Trophoblast cell (in vitro differentiated cells and primary cell): Measurements from ENCODE around the gene OR5T2.

Source experiments
- DNase-seq, 2 donors: peaks; one replicate each; pipeline ENCODE4 v3.0.0-alpha.2; 2016
- H2AFZ ChIP-seq: 2 replicates; pipeline ENCODE4 v1.6.1; 2013; ENCODE audit warnings: low read length, moderate library complexity, mild to moderate bottlenecking; ENCODE audit not compliant: insufficient read depth, poor library complexity
- H2AK5ac ChIP-seq: 2 replicates; pipeline ENCODE4 v1.6.1; 2013; ENCODE audit warnings: mild to moderate bottlenecking, low read length
- H2BK120ac ChIP-seq: 2 replicates; pipeline ENCODE4 v1.6.1; 2013; ENCODE audit warnings: low read length, mild to moderate bottlenecking, moderate library complexity; ENCODE audit not compliant: insufficient read depth, poor library complexity
- H2BK12ac ChIP-seq: 2 replicates; pipeline ENCODE4 v1.6.1; 2013; ENCODE audit warnings: mild to moderate bottlenecking, low read length, moderate library complexity
- H2BK5ac ChIP-seq: 2 replicates; pipeline ENCODE4 v1.6.1; 2013; ENCODE audit warnings: low read length, low read depth, moderate library complexity, mild to moderate bottlenecking; ENCODE audit not compliant: poor library complexity
- H3K14ac ChIP-seq: 2 replicates; pipeline ENCODE4 v1.6.1; 2013; ENCODE audit warnings: mild to moderate bottlenecking, low read length
- H3K18ac ChIP-seq: 2 replicates; pipeline ENCODE4 v1.6.1; 2013; ENCODE audit warnings: mild to moderate bottlenecking, low read length
- H3K23ac ChIP-seq: 2 replicates; pipeline ENCODE4 v1.6.1; 2013; ENCODE audit warnings: low read length
- H3K27ac ChIP-seq: 2 replicates; pipeline ENCODE4 v1.5.1; 2013; ENCODE audit warnings: low read depth, mild to moderate bottlenecking, inconsistent platforms, low read length, moderate library complexity
- H3K27me3 ChIP-seq: 2 replicates; pipeline ENCODE4 v1.6.1; 2013; ENCODE audit warnings: inconsistent platforms, mild to moderate bottlenecking, low read length, moderate library complexity; ENCODE audit not compliant: insufficient read depth
- H3K36me3 ChIP-seq, 2 experiments: 1 replicate in 1 of 2; 2 replicates in 1 of 2; pipeline ENCODE4 v1.6.1; 2013; ENCODE audit warnings: low read length in 2 of 2, mild to moderate bottlenecking in 2 of 2, moderate library complexity in 1 of 2; ENCODE audit not compliant: insufficient read depth in 2 of 2, control insufficient read depth in 1 of 2
- H3K4ac ChIP-seq: 2 replicates; pipeline ENCODE4 v1.6.1; 2013; ENCODE audit warnings: low read depth, mild to moderate bottlenecking, low read length, moderate library complexity
- H3K4me1 ChIP-seq, 2 experiments: 1 replicate in 1 of 2; 2 replicates in 1 of 2; pipeline ENCODE4 v1.6.1; 2013; ENCODE audit warnings: low read length in 2 of 2, mild to moderate bottlenecking in 2 of 2, moderate library complexity in 1 of 2; ENCODE audit not compliant: insufficient read depth in 2 of 2, control insufficient read depth in 1 of 2
- H3K4me2 ChIP-seq: 2 replicates; pipeline ENCODE4 v1.6.1; 2013; ENCODE audit warnings: inconsistent platforms, mild to moderate bottlenecking, low read length, moderate library complexity
- H3K4me3 ChIP-seq: 2 replicates; pipeline ENCODE4 v1.5.1; 2013; ENCODE audit warnings: mild to moderate bottlenecking, low read depth, low read length, inconsistent platforms
- H3K79me1 ChIP-seq: one replicate; pipeline ENCODE4 v1.6.1; 2013; ENCODE audit warnings: low read length
- H3K79me2 ChIP-seq: 2 replicates; pipeline ENCODE4 v1.6.1; 2013; ENCODE audit warnings: low read length, mild to moderate bottlenecking; ENCODE audit not compliant: control insufficient read depth, insufficient read depth, poor library complexity
- H3K9ac ChIP-seq: 2 replicates; pipeline ENCODE4 v1.6.1; 2013; ENCODE audit warnings: mild to moderate bottlenecking, low read length
- H3K9me3 ChIP-seq: 2 replicates; pipeline ENCODE4 v1.6.1; 2013; ENCODE audit warnings: low read depth, mild to moderate bottlenecking, control low read depth, inconsistent platforms, low read length; ENCODE audit not compliant: insufficient read depth
- H4K12ac ChIP-seq: 2 replicates; pipeline ENCODE4 v1.6.1; 2013; ENCODE audit warnings: low read depth, mild to moderate bottlenecking, low read length, moderate library complexity
- H4K8ac ChIP-seq: 2 replicates; pipeline ENCODE4 v1.6.1; 2013; ENCODE audit warnings: low read depth, mild to moderate bottlenecking, low read length, moderate library complexity
- H4K91ac ChIP-seq: one replicate; pipeline ENCODE4 v1.6.1; 2013; ENCODE audit warnings: low read depth, mild to moderate bottlenecking, low read length, moderate library complexity
- WGBS: extraction: QIAGEN DNeasy Blood & Tissue Kit; methylation state at CpG from one replicate; pipeline ENCODE4 v1.1.7; 2013; ENCODE audit warnings: missing lambda C conversion rate; ENCODE audit not compliant: insufficient read length, insufficient coverage; ENCODE audit errors: extremely low coverage; 5-methylcytosine and 5-hydroxymethylcytosine counted together

The OR5T2 gene

DNA sequence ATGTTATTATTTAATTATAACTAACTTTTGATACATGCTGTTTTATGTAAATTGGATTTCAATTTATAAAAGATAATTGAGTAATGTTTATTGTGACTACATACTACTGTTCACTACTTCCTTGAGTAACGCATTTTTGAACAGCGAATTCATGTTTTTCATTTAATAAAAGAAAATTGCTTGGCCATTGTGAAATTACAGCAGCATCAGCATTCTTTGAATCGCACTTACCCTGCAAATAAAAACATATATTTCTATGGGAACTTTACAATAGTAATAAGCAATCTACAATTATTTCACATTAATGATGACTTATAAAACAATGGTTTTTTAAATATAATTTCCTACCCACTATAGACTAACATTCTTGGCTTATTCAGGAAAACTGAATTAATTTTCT is 37.4 kb downstream of the OR5T2 start:
- Histone ChIP-seq H2BK120ac (no peak overlapping the region), H2BK5ac (no peak overlapping the region), H2BK12ac (no peak overlapping the region), H3K9ac (no peak overlapping the region), H2AFZ (no peak overlapping the region), H3K14ac (no peak overlapping the region), H3K27ac (no peak overlapping the region), H3K36me3 (no peaks in the 10 kb centered on the region), H3K23ac (no peak overlapping the region), H2AK5ac (no peak overlapping the region), H4K8ac (no peak overlapping the region), H3K27me3 (no peaks in the 10 kb centered on the region), H3K4ac (no peak overlapping the region), H3K79me2 (no peaks in the 10 kb centered on the region), H3K4me1 (no peaks in the 10 kb centered on the region), H3K4me2 (no peak overlapping the region), H4K12ac (no peak overlapping the region), H4K91ac (no peak overlapping the region), H3K9me3 (no peaks in the 10 kb centered on the region), H3K79me1 (no peaks in the 10 kb centered on the region), H3K18ac (no peak overlapping the region), H3K4me3 (no peak overlapping the region)
- WGBS = no CpG with 5 or more reads among the region's 3 CpGs
- no peak for DNase-seq

DNA sequence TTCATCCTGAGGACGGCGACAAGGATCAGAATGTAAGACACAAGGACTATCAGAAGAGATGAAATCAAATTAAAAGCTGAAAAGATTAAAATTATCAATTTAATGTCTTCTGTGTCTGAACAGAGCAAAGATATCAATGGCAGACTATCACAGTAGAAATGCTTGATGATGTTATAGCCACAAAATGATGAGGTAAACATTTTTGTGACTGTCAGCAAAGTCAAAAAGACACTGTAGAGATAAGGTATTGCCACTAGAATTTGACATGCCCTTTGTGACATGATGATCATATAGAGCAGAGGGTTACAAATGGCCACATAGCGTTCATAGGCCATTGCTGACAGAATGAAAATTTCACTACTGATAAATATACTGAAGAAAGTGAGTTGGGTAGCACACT is 45.5 kb downstream of the OR5T2 start:
- Histone ChIP-seq H3K4ac (no peak overlapping the region), H3K18ac (no peak overlapping the region), H2BK5ac (no peak overlapping the region), H3K9ac (no peak overlapping the region), H3K9me3 (no peaks in the 10 kb centered on the region), H3K4me3 (no peak overlapping the region), H3K23ac (no peak overlapping the region), H2BK120ac (no peak overlapping the region), H4K8ac (no peak overlapping the region), H3K79me2 (no peaks in the 10 kb centered on the region), H3K27me3 (no peaks in the 10 kb centered on the region), H3K27ac (no peak overlapping the region), H4K12ac (no peak overlapping the region), H2AK5ac (no peak overlapping the region), H3K14ac (no peak overlapping the region), H2BK12ac (no peak overlapping the region), H3K79me1 (no peaks in the 10 kb centered on the region), H2AFZ (no peak overlapping the region), H3K36me3 (no peaks in the 10 kb centered on the region), H4K91ac (no peak overlapping the region), H3K4me2 (no peak overlapping the region), H3K4me1 (no peaks in the 10 kb centered on the region)
- no peak for DNase-seq
- WGBS = no CpG with 5 or more reads among the region's 3 CpGs

DNA sequence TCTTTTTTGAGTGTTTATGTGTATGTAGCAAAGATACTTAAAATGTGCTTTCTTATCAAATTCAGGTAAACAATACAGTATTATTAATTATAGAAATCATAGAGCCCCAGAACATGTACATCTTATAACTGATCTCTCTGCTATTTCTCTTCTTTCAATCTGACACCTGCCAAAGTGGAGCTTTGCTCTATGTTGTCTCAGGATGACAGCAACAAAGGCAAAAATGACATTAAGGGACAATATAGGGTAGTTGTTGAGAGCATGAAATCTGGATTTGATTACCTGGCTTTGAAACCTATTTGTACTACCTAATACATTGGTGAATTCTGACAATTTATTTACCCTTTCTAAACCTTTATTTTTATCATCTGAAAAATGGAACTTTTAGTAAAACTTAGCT is 50.6 kb downstream of the OR5T2 start:
- H3K27ac ChIP-seq = no peak overlapping the region
- no peaks in the 10 kb centered on the region for H3K27me3 ChIP-seq
- no peak for DNase-seq
- no peaks in the 10 kb centered on the region for H3K36me3 ChIP-seq
- H3K79me2 ChIP-seq = no peaks in the 10 kb centered on the region
- no peaks in the 10 kb centered on the region for H3K79me1 ChIP-seq
- H2AK5ac ChIP-seq = no peak overlapping the region
- no peak overlapping the region for H4K8ac ChIP-seq
- H2BK120ac ChIP-seq = no peak overlapping the region
- H4K91ac ChIP-seq = no peak overlapping the region
- H3K9ac ChIP-seq = no peak overlapping the region
- H3K14ac ChIP-seq = no peak overlapping the region
- no peaks in the 10 kb centered on the region for H3K9me3 ChIP-seq
- no peak overlapping the region for H4K12ac ChIP-seq
- no peak overlapping the region for H2AFZ ChIP-seq
- no peak overlapping the region for H3K18ac ChIP-seq
- H3K4me3 ChIP-seq = no peak overlapping the region
- no peak overlapping the region for H3K4ac ChIP-seq
- H2BK12ac ChIP-seq = no peak overlapping the region
- no peak overlapping the region for H2BK5ac ChIP-seq
- no peaks in the 10 kb centered on the region for H3K4me1 ChIP-seq
- no peak overlapping the region for H3K4me2 ChIP-seq
- no peak overlapping the region for H3K23ac ChIP-seq
